Aorta (tissue), 5 donors: Measurements from ENCODE around the gene CAMK2A. TPM values are rescaled to one million over a fixed set of nuclear protein-coding genes. Genes with fewer than 3 reads are reported as not detected.

Source experiments
- ATAC-seq: fragments of 200-7000 bp; cut with Tn5 transposase; one replicate; pipeline ENCODE4 v1.9.1; 2022; ENCODE audit warnings: moderate library complexity; ENCODE audit not compliant: low FRiP score
- DNase-seq, 2 donors: peaks; one replicate each; pipeline ENCODE4 v3.0.0-alpha.2; 2020
- H3K27ac ChIP-seq, 2 donors: one replicate each; pipeline ENCODE4 v1.5.1; 2013; ENCODE audit warnings: low read length in 2 of 2, mild to moderate bottlenecking in 2 of 2, moderate library complexity in 2 of 2, control low read depth in 1 of 2, inconsistent platforms in 1 of 2, low read depth in 1 of 2
- H3K27me3 ChIP-seq, 2 donors: one replicate each; pipeline ENCODE4 v1.6.1; 2013; ENCODE audit warnings: control low read depth in 1 of 2, low read length in 1 of 2, mild to moderate bottlenecking in 1 of 2, moderate library complexity in 1 of 2; ENCODE audit not compliant: insufficient read depth in 2 of 2, control insufficient read depth in 1 of 2
- H3K36me3 ChIP-seq, 2 donors: one replicate each; pipeline ENCODE4 v1.6.1; 2013; ENCODE audit warnings: control low read depth in 1 of 2, low read length in 1 of 2, mild to moderate bottlenecking in 1 of 2; ENCODE audit not compliant: insufficient read depth in 2 of 2, control insufficient read depth in 1 of 2
- H3K4me1 ChIP-seq, 2 donors: one replicate each; pipeline ENCODE4 v1.6.1; 2013; ENCODE audit warnings: low read length in 2 of 2, control low read depth in 1 of 2, mild to moderate bottlenecking in 1 of 2, moderate library complexity in 1 of 2; ENCODE audit not compliant: insufficient read depth in 2 of 2, control insufficient read depth in 1 of 2
- H3K4me3 ChIP-seq, 2 donors: one replicate each; pipeline ENCODE4 v1.5.1; 2013; ENCODE audit warnings: low read length in 2 of 2, control low read depth in 1 of 2, mild to moderate bottlenecking in 1 of 2
- H3K9me3 ChIP-seq: one replicate; pipeline ENCODE4 v1.6.1; 2013; ENCODE audit warnings: mild to moderate bottlenecking, low read length; ENCODE audit not compliant: control insufficient read depth
- WGBS, 2 donors: extraction: QIAGEN DNeasy Blood & Tissue Kit; methylation state at CpG; one replicate each; pipeline ENCODE4 v1.1.7; 2013; 5-methylcytosine and 5-hydroxymethylcytosine counted together
- intact Hi-C, 2 donors: fragments of 100-400 bp; cut with DNase I; formaldehyde crosslinking; loops; one replicate each; pipeline versions ENCODE4 v1.14.2 to v1.15.0; 2022
- polyA plus RNA-seq, 2 donors: library from polyadenylated mRNA; stranded (reverse); fragments of 200-250 nt; gene quantifications; one replicate each; pipeline ENCODE4 v1.2.3, GENCODE V29; 2013
- total RNA-seq, 2 donors: library from RNA; stranded (reverse); fragmentation: NEBNext Ultra II Directional; extraction: Animal tissue kit (Norgen Biotek cat#: 25700); gene quantifications; one replicate each; pipeline ENCODE4 v1.2.1, GENCODE V29; 2021
- donor health status: healthy with polysubstance abuse.
- donor health status: Bipolar disorder and iron deficiency.
- donor health status: DM: no; HTN: no; CAD: no.
- donor health status: DM: no; HTN: no; CAD: no.
- donor health status: DM: yes; HTN: yes; CAD: no.

CAMK2A gene
- total and polyA plus RNA-seq, 4 donors = 0.13 to 0.36 (median 0.15) TPM; not detected in 1

DNA sequence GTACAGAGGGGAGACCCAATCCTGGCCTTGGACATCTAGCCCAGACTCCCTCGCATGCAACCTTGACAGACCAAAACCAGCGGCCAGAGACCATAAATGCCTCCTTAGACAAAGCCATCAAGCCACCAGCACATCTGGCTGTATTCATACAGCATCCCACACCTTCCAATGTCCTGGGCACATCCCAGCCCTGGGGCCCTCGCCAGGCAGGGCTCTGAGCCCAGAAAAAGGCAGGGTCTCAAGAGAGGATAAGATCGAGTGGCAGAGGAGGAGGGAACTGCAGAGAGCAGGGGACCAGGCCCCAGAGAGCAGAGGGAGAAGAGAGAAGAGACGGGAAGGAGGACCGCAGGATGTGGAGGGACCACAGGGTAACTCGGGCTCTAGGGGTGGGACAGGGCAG is 45.4 kb downstream of the CAMK2A start:
- no peaks in the 10 kb centered on the region for H3K36me3 ChIP-seq
- DNase-seq = no peak
- H3K9me3 ChIP-seq = no peaks in the 10 kb centered on the region
- H3K27me3 ChIP-seq = no peaks in the 10 kb centered on the region
- H3K27ac ChIP-seq = no peak overlapping the region
- WGBS, 2 donors = 71 to 76% methylated on average over 7 of the region's 7 CpGs
- no peak for ATAC-seq
- no peak overlapping the region for H3K4me3 ChIP-seq
- no peaks in the 10 kb centered on the region for H3K4me1 ChIP-seq
- intact Hi-C loops = no loop called here

DNA sequence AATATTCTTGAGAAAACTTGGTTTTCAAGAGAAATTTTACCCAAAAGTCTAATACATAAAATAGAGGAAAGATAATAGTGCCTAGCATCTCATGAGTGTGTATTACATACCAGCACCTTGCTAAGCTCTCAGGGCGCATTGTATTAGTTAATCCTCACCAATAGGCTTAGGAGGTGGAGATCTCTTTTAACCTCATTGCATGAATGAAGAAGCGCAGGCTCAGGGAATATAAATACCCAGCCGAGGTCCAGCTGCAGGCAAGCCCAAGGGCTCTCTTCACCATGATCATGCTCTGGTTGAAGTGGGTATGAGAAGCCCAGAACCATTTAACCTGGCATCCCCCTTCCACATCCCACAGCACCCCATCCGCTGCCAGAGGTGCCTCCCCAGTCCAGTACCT is 46.0 kb downstream of the CAMK2A start:
- Histone ChIP-seq H3K36me3 (no peaks in the 10 kb centered on the region), H3K9me3 (no peaks in the 10 kb centered on the region), H3K27me3 (no peaks in the 10 kb centered on the region), H3K4me1 (no peaks in the 10 kb centered on the region), H3K4me3 (no peak overlapping the region), H3K27ac (no peak overlapping the region)
- DNase-seq (no peak), ATAC-seq (no peak)
- 85 to 98% methylated on average over 4 of the region's 4 CpGs for WGBS, 2 donors
- intact Hi-C loops = no loop called here

DNA sequence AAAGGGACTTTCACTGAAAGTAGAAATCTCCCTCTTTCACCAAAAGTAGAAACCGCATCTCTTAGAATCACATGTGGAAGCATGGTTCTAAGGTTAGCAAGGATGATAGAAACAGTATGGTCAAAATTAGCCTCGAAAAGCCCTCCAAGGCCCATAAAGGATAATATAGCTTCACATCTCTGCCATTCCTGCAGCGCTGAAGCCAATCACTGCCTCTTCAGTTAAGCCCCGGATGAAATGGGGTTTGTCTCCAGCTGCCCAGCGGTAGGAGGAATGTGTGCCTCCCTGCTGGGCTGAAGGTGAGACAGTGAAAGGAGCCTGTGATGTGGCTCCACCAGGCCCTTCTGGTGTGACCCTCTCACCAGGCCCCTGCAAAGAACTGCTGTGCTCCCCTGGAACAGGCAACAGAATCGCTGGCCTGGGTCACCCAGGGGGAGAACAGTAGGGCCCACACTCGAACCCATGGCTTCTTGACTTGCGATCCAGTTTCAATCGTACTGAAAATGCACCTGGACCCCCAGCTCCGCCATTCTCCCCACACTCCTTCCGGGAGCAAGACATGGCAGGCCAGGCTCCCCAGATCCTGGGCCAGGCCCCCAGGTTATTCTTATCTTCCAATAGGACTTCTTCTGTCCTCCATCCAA is 47.2 kb downstream of the CAMK2A start:
- intact Hi-C loops = no loop called here
- Histone ChIP-seq H3K4me1 (no peaks in the 10 kb centered on the region), H3K4me3 (no peak overlapping the region), H3K27ac (no peak overlapping the region), H3K27me3 (no peaks in the 10 kb centered on the region), H3K36me3 (no peaks in the 10 kb centered on the region), H3K9me3 (no peaks in the 10 kb centered on the region)
- ATAC-seq (no peak), DNase-seq (no peak)
- 93 to 94% methylated on average over 11 of the region's 11 CpGs for WGBS, 2 donors

DNA sequence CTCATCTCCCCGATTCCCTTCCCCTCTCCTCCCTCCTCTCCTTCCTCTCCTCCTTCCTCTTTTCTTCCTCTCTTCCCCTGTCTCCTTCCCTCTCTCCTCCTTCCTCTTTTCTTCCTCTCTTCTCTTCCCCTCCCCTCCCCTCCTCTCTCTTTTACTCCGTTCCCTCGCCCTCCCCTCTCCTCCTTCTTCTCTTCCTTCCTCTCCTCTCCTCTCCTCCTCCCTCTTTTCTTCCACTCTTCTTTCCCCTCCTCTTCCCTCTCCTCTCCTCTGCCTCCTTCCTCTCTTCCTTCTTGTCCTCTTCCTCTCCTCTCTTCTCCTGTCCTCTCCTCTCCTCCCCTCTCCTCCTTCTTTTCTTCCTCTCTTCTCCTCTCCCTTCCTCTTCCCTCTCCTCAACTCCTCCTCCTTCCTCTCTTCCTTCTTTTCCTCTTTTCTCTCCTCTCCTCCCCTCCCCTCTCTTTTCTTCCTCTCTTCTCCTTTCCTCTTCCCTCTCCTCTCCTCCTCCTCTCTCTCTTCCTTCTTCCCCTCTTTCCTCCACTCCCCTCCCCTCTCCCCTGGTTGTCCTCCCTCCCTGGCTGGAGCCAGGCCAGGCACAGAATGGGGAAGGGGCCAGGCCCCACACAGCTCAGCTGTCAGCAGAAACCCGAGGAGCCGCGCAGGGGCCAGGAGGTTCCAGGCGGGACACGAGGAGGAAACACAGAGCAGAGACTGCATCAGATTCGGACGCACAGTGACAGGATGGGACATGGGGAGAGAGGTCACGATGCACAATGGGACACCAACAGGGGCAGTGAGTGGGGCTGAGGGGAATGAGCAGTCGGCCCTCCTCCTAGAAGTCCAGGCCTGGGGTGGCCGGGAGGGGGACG is 48.0 kb downstream of the CAMK2A start:
- Histone ChIP-seq H3K4me1 (no peaks in the 10 kb centered on the region), H3K27me3 (no peaks in the 10 kb centered on the region), H3K27ac (no peak overlapping the region), H3K4me3 (no peak overlapping the region), H3K9me3 (no peaks in the 10 kb centered on the region), H3K36me3 (no peaks in the 10 kb centered on the region)
- intact Hi-C loops = no loop called here
- 77 to 78% methylated on average over 14 of the region's 14 CpGs for WGBS, 2 donors
- DNase-seq (no peak), ATAC-seq (no peak)

DNA sequence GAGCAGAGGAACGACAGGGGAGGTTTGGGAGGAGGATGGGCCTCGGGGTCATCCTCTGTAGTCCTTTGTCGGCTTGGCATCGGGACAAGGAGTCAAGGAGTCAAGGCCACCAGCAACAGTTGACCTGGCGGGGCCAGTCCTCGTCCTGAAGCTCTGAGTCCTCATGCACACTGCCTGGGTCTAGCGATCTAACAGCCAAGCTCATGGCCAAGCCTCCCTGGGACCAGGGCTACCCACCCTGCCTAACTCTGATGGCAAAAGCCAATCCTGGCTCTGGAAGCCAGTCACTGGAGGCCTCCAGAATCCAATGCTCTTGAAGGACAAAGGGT is 49.8 kb downstream of the CAMK2A start:
- intact Hi-C loops = no loop called here
- Histone ChIP-seq H3K4me3 (no peak overlapping the region), H3K27me3 (no peaks in the 10 kb centered on the region), H3K4me1 (no peaks in the 10 kb centered on the region), H3K9me3 (no peaks in the 10 kb centered on the region), H3K27ac (no peak overlapping the region), H3K36me3 (no peaks in the 10 kb centered on the region)
- DNase-seq (no peak), ATAC-seq (no peak)
- 91 to 95% methylated on average over 7 of the region's 7 CpGs for WGBS, 2 donors

DNA sequence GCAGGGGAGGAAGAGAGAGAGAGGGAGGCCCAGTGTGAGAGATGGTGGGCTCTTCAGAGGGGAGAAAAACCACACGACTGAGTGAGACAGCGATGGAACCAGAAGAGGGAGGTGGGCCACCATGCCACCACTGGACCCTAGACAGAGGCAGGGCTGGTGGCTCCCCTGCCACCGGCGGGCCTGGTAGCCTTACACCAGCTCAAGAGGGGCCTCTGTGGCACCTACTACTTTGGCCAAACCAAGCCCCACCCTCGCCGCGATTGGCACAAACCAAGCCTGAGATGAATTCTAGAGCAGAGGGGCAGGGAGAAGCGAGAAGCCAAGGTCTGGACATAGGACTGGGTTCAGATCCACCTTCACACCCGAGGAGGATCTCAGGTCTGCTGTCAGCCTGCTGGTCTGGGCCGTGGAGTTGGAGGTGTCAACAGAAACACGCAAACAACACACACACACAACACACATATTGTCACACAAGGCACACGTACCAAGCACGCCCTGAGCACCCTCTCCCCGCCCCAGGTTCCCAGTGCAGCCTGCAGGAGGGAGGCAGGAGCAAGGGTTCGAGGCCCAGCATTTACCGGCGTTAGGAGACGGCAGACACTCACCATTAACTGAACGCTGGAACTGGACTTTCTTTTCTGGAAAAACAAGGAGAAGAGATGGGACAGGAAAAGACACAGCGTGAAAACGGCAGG is 50.3 kb downstream of the CAMK2A start:
- Histone ChIP-seq H3K27me3 (no peaks in the 10 kb centered on the region), H3K27ac (no peak overlapping the region), H3K4me1 (no peaks in the 10 kb centered on the region), H3K9me3 (no peaks in the 10 kb centered on the region), H3K4me3 (no peak overlapping the region), H3K36me3 (no peaks in the 10 kb centered on the region)
- intact Hi-C loops = no loop called here
- WGBS, 2 donors = 95 to 96% methylated on average over 21 of the region's 21 CpGs
- no peak for ATAC-seq
- no peak for DNase-seq

DNA sequence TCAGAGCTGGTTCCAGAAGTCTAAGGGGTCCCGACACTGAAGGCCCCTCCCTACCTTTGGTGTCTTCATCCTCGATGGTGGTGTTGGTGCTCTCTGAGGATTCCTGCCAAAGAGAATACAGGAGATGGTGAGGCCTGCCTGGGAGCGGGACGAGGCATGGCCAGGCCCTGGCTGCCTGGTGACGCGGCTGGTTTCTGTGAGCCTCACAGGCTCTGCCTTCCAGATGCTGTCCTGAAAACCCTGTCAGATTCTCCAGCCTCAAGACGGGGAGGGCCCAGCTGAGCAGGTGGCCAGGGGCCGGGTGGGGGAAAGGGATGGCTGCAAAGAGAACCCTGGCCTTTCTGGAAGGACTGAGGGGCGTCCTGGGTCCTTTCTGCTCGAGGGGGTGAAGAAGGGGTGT is 50.9 kb downstream of the CAMK2A start:
- WGBS, 2 donors = 92 to 93% methylated on average over 10 of the region's 10 CpGs
- intact Hi-C loops = no loop called here
- DNase-seq (no peak), ATAC-seq (no peak)
- Histone ChIP-seq H3K27me3 (no peaks in the 10 kb centered on the region), H3K4me1 (no peaks in the 10 kb centered on the region), H3K4me3 (no peak overlapping the region), H3K36me3 (no peaks in the 10 kb centered on the region), H3K27ac (no peak overlapping the region), H3K9me3 (no peaks in the 10 kb centered on the region)

DNA sequence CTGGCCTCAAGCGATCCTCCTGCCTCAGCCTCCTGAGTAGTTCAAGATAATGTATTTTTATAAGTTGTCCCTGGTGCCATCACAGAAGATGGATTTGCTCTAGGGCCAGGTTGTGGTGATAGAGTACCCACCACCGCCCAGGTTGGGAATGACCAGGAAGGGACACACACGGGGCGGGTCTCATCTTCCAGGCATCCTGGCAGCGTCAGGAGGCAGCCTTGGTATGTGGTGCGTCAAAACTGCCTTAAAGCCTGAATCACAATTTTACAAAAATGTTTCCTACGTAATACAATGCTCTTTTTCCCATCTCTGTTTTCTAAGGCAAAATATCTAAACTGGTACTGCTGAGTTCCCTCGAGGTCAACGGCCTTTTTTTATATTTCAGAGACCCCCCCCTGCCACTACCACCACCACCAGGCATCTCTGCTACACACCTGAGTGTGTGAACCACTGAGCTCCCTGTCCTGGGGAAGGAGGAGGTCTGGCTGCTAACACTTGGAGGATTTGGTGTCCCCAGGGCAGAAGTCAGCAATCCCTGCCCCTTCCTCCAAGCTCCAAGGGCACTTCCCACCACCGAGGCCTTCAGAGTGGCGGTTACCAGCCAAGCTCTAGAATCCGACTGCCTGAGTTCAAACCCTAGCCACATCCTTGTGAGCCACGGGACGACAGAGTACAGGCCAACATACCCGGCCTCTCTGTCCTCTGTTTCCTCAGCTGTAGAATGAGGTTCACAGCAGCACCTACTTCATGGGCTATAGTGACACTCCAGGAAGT is 52.4 kb downstream of the CAMK2A start:
- no peak for ATAC-seq
- Histone ChIP-seq H3K4me1 (no peaks in the 10 kb centered on the region), H3K9me3 (no peaks in the 10 kb centered on the region), H3K27ac (no peak overlapping the region), H3K4me3 (no peak overlapping the region), H3K36me3 (no peaks in the 10 kb centered on the region), H3K27me3 (no peaks in the 10 kb centered on the region)
- DNase-seq = no peak
- intact Hi-C loops = no loop called here
- 82 to 88% methylated on average over 15 of the region's 15 CpGs for WGBS, 2 donors
